Heart left ventricle (tissue), 13 donors: Measurements from ENCODE around the gene MYBPH.

Source experiments
- CTCF ChIP-seq, 12 donors: fragments of 200-600 bp; sonication (generic) in 4 of 12; IDR thresholded peaks; one replicate each; pipeline versions ENCODE4 v1.5.0 to v1.8.0; 2018 to 2022; ENCODE audit warnings: antibody characterized with exemption in 12 of 12, mild to moderate bottlenecking in 5 of 12
- POLR2A ChIP-seq, 2 donors: fragments of 450-650 bp; IDR thresholded peaks; one replicate each; pipeline ENCODE4 v1.6.1; 2017; ENCODE audit warnings: antibody characterized with exemption in 2 of 2, mild to moderate bottlenecking in 2 of 2, moderate library complexity in 2 of 2
- donor health status: ischemic (EF 13 %, LVEDD 7.1; RV severe dilation, severe dysfunction).
- donor health status: DM: no; HTN: yes; CAD: no.
- donor health status: DM: no; HTN: no; CAD: no.
- donor health status: ischemic (EF 25% LVEDD 6.9; RV normal size, moderate dysfunction).
- donor health status: ischemic (EF 25% LVEDD 5.7; RV mildly dilated, moderate dysfunction).
- donor health status: ischemic (EF 35%, LVEDD 5.7; RV mildly dilated, moderate dysfunction).
- donor health status: nonischemic (EF 11% LVEDD 7.7; RV severe dilation, severe dysfunction).
- donor health status: DM: yes; HTN: yes; CAD: no.
- donor health status: PGD.
- donor health status: ischemic (EF 29% LVEDD 5.4; RV normal size, mild dysfunction).
- donor health status: nonischemic (EF 23%, LVEDD 6.1; RV moderate dilation, normal function).

- TF ChIP-seq CTCF (IDR thresholded peaks at IDR 0.05) (no peak), POLR2A (IDR thresholded peaks at IDR 0.05) (no peak)
These were observed 19.3 kb downstream of the MYBPH start for GRCh38 chr1:203156280-203156679.
